Stimulated activated CD4-positive, alpha-beta T cell treated with anti-CD3 and anti-CD28 coated beads, Interleukin-12 subunit alpha, Interleukin-12 subunit beta, amount 100 ng/mL, for 24 hours (primary cell): ENCODE measurements around the gene TRIM7.
A peak's percentile ranks its signal among the peaks of the same experiment; 100 is the strongest.
"Not testable (repeated sequence)": the region's sequence is repeated elsewhere in the genome, so short reads cannot be mapped to it uniquely, and the experiment has no call there.

Experiments
- DNase-seq, 2 experiments: peaks; one replicate each; pipeline ENCODE4 v3.0.0-alpha.2; 2020; ENCODE audit warnings: low read depth in 2 of 2

TRIM7 gene

GRCh38 chr5:181173027-181173419 lies 32.0 kb downstream of the TRIM7 start:
- DNase-seq = no peak

GRCh38 chr5:181171782-181172181 lies 33.2 kb downstream of the TRIM7 start:
- DNase-seq = no peak

- no peak for DNase-seq
Measured at GRCh38 chr5:181170996-181171395, 34.0 kb downstream of the TRIM7 start.

GRCh38 chr5:181170237-181170825 lies 34.7 kb downstream of the TRIM7 start:
- no peak for DNase-seq

GRCh38 chr5:181169459-181170236 lies 35.3 kb downstream of the TRIM7 start:
- DNase-seq = peak; percentile 91 to 95

GRCh38 chr5:181168595-181169118 lies 36.3 kb downstream of the TRIM7 start:
- DNase-seq = no peak

GRCh38 chr5:181167814-181168488 lies 37.0 kb downstream of the TRIM7 start:
- no peak for DNase-seq

- DNase-seq = no peak
Measured at GRCh38 chr5:181166812-181167733, 37.9 kb downstream of the TRIM7 start.

- DNase-seq = peak in 1 of 2 experiments; percentile 65
Measured at GRCh38 chr5:181164076-181164952, 40.7 kb downstream of the TRIM7 start.

GRCh38 chr5:181163487-181164075 lies 41.4 kb downstream of the TRIM7 start:
- DNase-seq = no peak

- no peak for DNase-seq
Measured at GRCh38 chr5:181161534-181162175, 43.3 kb downstream of the TRIM7 start.

- DNase-seq = not testable (repeated sequence)
Measured at GRCh38 chr5:181160755-181161533, 44.1 kb downstream of the TRIM7 start.

GRCh38 chr5:181160152-181160754 lies 44.7 kb downstream of the TRIM7 start:
- DNase-seq = peak; percentile 66 to 72

GRCh38 chr5:181159286-181160151 lies 45.5 kb downstream of the TRIM7 start:
- peak; percentile 80 to 96 for DNase-seq

GRCh38 chr5:181158869-181159268 lies 46.1 kb downstream of the TRIM7 start:
- DNase-seq = no peak

GRCh38 chr5:181156758-181157157 lies 48.2 kb downstream of the TRIM7 start:
- no peak for DNase-seq

- DNase-seq = no peak
Measured at GRCh38 chr5:181153814-181154213, 51.2 kb downstream of the TRIM7 start.
